HepG2 (cell line): ENCODE measurements around the gene ARHGAP19. TPM values are rescaled to one million over a fixed set of nuclear protein-coding genes. Genes with fewer than 3 reads are reported as not detected.

Experiments used
- ATAC-seq: fragments of 200-7000 bp; cut with Tn5 transposase; 3 replicates; pipeline ENCODE4 v1.9.1; 2020; ENCODE audit warnings: mild to moderate bottlenecking, moderate library complexity
- BruUV-seq: library from RNA; stranded (reverse); fragments of 400-500 nt; replicated peaks from 2 replicates; lab custom pipeline; 2021; lab: Mats Ljungman, UMichigan
- CTCF ChIA-PET: fragments of 300-600 bp; formaldehyde crosslinking; extraction: SDS; loops from one replicate; lab custom pipeline; 2021; ENCODE audit warnings: low total read pairs, inconsistent platforms, low intra/inter-chr PET ratio; lab: Yijun Ruan, JAX
- POLR2A ChIA-PET: fragments of 350-600 bp; sonication (Branson Sonifier 250); formaldehyde crosslinking; loops from one replicate; lab custom pipeline; 2020; ENCODE audit warnings: antibody characterized with exemption, inconsistent platforms; lab: Yijun Ruan, JAX
- DNase-seq: peaks from one replicate; pipeline ENCODE4 v3.0.0-alpha.2; 2015; ENCODE audit warnings: low spot score
- FAIRE-seq: peaks from 3 replicates; lab custom pipeline; 2011; peaks lifted over from hg19 to GRCh38; lab: Jason Lieb, UNC
- H2AFZ ChIP-seq: one replicate; pipeline ENCODE4 v1.6.1; 2011; ENCODE audit warnings: low read length, inconsistent platforms
- H3K27ac ChIP-seq: fragments of 300-600 bp; 3 replicates; pipeline ENCODE4 v1.8.0; 2011; ENCODE audit warnings: mixed run types, mild to moderate bottlenecking, mixed read lengths, low read length, inconsistent platforms; ENCODE audit not compliant: insufficient read depth; ENCODE audit errors: extremely low read length
- H3K27me3 ChIP-seq, 2 experiments: fragments of 200-600 bp in 1 of 2; 2 replicates in 1 of 2; 3 replicates in 1 of 2; pipeline versions ENCODE4 v1.6.0 to v1.8.0; 2011; ENCODE audit warnings: low read length in 2 of 2, mild to moderate bottlenecking in 2 of 2, moderate library complexity in 2 of 2, inconsistent platforms in 1 of 2; ENCODE audit not compliant: insufficient read depth in 2 of 2, control insufficient read depth in 1 of 2
- H3K36me3 ChIP-seq, 2 experiments: fragments of 200-600 bp in 1 of 2; replicated peaks in 1 of 2; 2 replicates in 1 of 2; 3 replicates in 1 of 2; pipeline versions ENCODE4 v1.5.1 to v1.8.0; 2011; ENCODE audit warnings: low read length in 2 of 2, inconsistent platforms in 1 of 2; ENCODE audit not compliant: insufficient read depth in 2 of 2, control insufficient read depth in 1 of 2
- H3K4me1 ChIP-seq: 2 replicates; pipeline ENCODE4 v1.5.1; 2012; ENCODE audit warnings: low read length, inconsistent platforms; ENCODE audit not compliant: insufficient read depth
- H3K4me2 ChIP-seq: 2 replicates; pipeline ENCODE4 v1.6.0; 2011; ENCODE audit warnings: low read depth, low read length, inconsistent platforms
- H3K4me3 ChIP-seq, 3 experiments: fragments of 200-600 bp in 1 of 3; sonication (generic), shearing (Covaris generic) in 1 of 3; replicated peaks in 1 of 3; 2 replicates each; pipeline ENCODE4 v1.5.1; 2011 to 2016; ENCODE audit warnings: low read length in 3 of 3, inconsistent platforms in 2 of 3, low read depth in 2 of 3, mild to moderate bottlenecking in 2 of 3, control low read depth in 1 of 3, mixed read lengths in 1 of 3; ENCODE audit not compliant: insufficient read depth in 1 of 3
- H3K79me2 ChIP-seq: one replicate; pipeline ENCODE4 v1.6.1; 2011; ENCODE audit warnings: low read length, inconsistent platforms; ENCODE audit not compliant: insufficient read depth
- H3K9ac ChIP-seq: 2 replicates; pipeline ENCODE4 v1.6.0; 2011; ENCODE audit warnings: mild to moderate bottlenecking, low read depth, low read length, inconsistent platforms; ENCODE audit not compliant: insufficient read depth
- H3K9me3 ChIP-seq: 2 replicates; pipeline ENCODE4 v1.5.1; 2012; ENCODE audit warnings: mild to moderate bottlenecking, low read length
- H4K20me1 ChIP-seq: 2 replicates; pipeline ENCODE4 v1.6.0; 2011; ENCODE audit warnings: inconsistent platforms, mild to moderate bottlenecking, low read length, moderate library complexity; ENCODE audit not compliant: insufficient read depth
- ARID2 ChIP-seq: sonication (generic); formaldehyde crosslinking; IDR thresholded peaks from 2 replicates; pipeline ENCODE4 v1.8.1; 2022; ENCODE audit warnings: mild to moderate bottlenecking, missing genetic modification reagents, borderline replicate concordance
- HMG20B ChIP-seq: conservative IDR thresholded peaks from 2 replicates; pipeline ENCODE4 v1.6.1; 2016; ENCODE audit warnings: missing genetic modification reagents, missing compliant biosample characterization
- HNRNPL ChIP-seq: fragments of 200-400 bp; formaldehyde crosslinking; IDR thresholded peaks from 2 replicates; pipeline ENCODE4 v1.6.1; 2017; ENCODE audit warnings: mild to moderate bottlenecking, low read depth, low read length
- ISX ChIP-seq: sonication (generic); formaldehyde crosslinking; conservative IDR thresholded peaks from 2 replicates; pipeline ENCODE4 v1.5.0; 2020; ENCODE audit warnings: missing genetic modification reagents
- KDM3A ChIP-seq: IDR thresholded peaks from 2 replicates; pipeline ENCODE4 v1.6.1; 2018; ENCODE audit warnings: low read depth, missing compliant biosample characterization
- RARA ChIP-seq: IDR thresholded peaks from 2 replicates; pipeline ENCODE4 v1.6.1; 2016; ENCODE audit warnings: missing genetic modification reagents, missing compliant biosample characterization
- REPIN1 ChIP-seq: sonication (generic); formaldehyde crosslinking; IDR thresholded peaks from 2 replicates; pipeline ENCODE4 v1.8.0; 2022; ENCODE audit warnings: missing genetic modification reagents, low read depth, mild to moderate bottlenecking, borderline replicate concordance
- ZNF33B ChIP-seq: sonication (generic); formaldehyde crosslinking; IDR thresholded peaks from 2 replicates; pipeline ENCODE4 v1.5.1; 2020; ENCODE audit warnings: mild to moderate bottlenecking, missing genetic modification reagents
- ZSCAN25 ChIP-seq: sonication (generic); formaldehyde crosslinking; IDR thresholded peaks from 2 replicates; pipeline ENCODE4 v1.8.0; 2022; ENCODE audit warnings: mild to moderate bottlenecking, missing genetic modification reagents
- WGBS: methylation state at CpG from one replicate; pipeline ENCODE4 v1.1.6; 2017; ENCODE audit warnings: low lambda C conversion rate; 5-methylcytosine and 5-hydroxymethylcytosine counted together
- in situ Hi-C: cut with HindIII; loops from 2 replicates; pipeline ENCODE4 v1.10.0; 2017; ENCODE audit warnings: low pct_unique_long_range_greater_than_20kb; ENCODE audit not compliant: extremely low pct_ligation_motif_present
- intact Hi-C: fragments of 100-400 bp; cut with micrococcal nuclease; formaldehyde crosslinking; loops from one replicate; pipeline ENCODE4 v1.10.0; 2022; ENCODE audit not compliant: unreplicated experiment
- polyA plus RNA-seq, 8 experiments: library from polyadenylated mRNA; depleted of rRNA in 3 of 8; stranded (reverse) in 7 of 8; unstranded in 1 of 8; fragments of >200 nt; fragmentation: Illumina TruSeq in 4 of 8; extraction: Trizol in 4 of 8; gene quantifications; 2 replicates each; pipeline versions ENCODE4 v1.2.1 to v1.2.3, GENCODE V29; 2011 to 2016; ENCODE audit warnings: low read depth in 4 of 8, missing spikeins in 1 of 8, mixed read lengths in 1 of 8; ENCODE audit not compliant: insufficient read depth in 1 of 8
- total RNA-seq, 5 experiments: library from RNA; depleted of rRNA; stranded (reverse); fragments of >200 nt; fragmentation: Illumina TruSeq; extraction: Trizol; gene quantifications; 2 replicates each; pipeline ENCODE4 v1.2.3, GENCODE V29; 2016; ENCODE audit warnings: low read depth in 1 of 5
- TF ChIP-seq, protein P1 (sequence below): sonication (generic); formaldehyde crosslinking; conservative IDR thresholded peaks from 2 replicates; pipeline ENCODE4 v1.8.0; 2022; ENCODE audit warnings: missing genetic modification reagents
- TF ChIP-seq, protein P2 (sequence below): sonication (generic); formaldehyde crosslinking; IDR thresholded peaks from 2 replicates; pipeline ENCODE4 v1.5.1; 2020; ENCODE audit warnings: mild to moderate bottlenecking, moderate library complexity, missing genetic modification reagents

ARHGAP19 gene
- total and polyA plus RNA-seq, 2 of the 13 experiments (the other 11 are each of a cell fraction or from before 2014, with no cell fraction given), result 7.6 to 10.0 TPM

DNA sequence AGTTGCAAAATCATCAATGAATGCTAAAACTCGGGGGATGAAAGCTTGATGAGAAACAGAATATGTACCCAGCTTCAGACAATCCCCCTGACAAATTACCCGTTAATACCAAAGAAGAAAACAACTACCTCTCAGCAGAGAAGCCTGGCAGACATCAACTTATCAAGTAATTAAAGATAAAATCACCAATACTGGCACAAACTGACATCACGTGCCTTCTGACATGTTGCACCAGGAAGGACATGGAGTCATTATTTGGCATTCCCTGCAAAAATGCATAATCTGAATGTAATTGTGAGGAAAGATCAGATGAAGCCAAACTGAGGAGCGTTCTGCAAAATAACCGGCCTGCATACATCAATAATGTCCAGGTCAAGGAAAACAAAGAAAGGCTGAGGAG lies 114.4 kb downstream of the ARHGAP19 start:
- no peak for FAIRE-seq
- Histone ChIP-seq H3K27me3 (peaks cover 11 to 81% of the 10 kb centered on the region in 2 experiments), H2AFZ (no peak overlapping the region), H4K20me1 (no peaks in the 10 kb centered on the region), H3K9ac (no peak overlapping the region), H3K9me3 (no peaks in the 10 kb centered on the region), H3K27ac (no peak overlapping the region), H3K4me1 (no peaks in the 10 kb centered on the region), H3K36me3 (no peaks in the 10 kb centered on the region), H3K4me3 (no peak overlapping the region), H3K79me2 (no peaks in the 10 kb centered on the region), H3K4me2 (no peak overlapping the region)
- CTCF ChIA-PET, result no interaction called here
- no peak for DNase-seq
- BruUV-seq, result no TSS peak
- WGBS, result 1% methylated on average over 5 of the region's 5 CpGs
- TF ChIP-seq REPIN1 (CRISPR knock-in tag) (no peak), RARA (CRISPR knock-in tag) (no peak), HNRNPL (no peak), ISX (CRISPR knock-in tag) (no peak), HMG20B (CRISPR knock-in tag) (no peak), KDM3A (CRISPR knock-in tag) (no peak), ZNF33B (CRISPR knock-in tag) (no peak), ZSCAN25 (no peak), ARID2 (CRISPR knock-in tag) (no peak)
- TF ChIP-seq, protein P1, sequence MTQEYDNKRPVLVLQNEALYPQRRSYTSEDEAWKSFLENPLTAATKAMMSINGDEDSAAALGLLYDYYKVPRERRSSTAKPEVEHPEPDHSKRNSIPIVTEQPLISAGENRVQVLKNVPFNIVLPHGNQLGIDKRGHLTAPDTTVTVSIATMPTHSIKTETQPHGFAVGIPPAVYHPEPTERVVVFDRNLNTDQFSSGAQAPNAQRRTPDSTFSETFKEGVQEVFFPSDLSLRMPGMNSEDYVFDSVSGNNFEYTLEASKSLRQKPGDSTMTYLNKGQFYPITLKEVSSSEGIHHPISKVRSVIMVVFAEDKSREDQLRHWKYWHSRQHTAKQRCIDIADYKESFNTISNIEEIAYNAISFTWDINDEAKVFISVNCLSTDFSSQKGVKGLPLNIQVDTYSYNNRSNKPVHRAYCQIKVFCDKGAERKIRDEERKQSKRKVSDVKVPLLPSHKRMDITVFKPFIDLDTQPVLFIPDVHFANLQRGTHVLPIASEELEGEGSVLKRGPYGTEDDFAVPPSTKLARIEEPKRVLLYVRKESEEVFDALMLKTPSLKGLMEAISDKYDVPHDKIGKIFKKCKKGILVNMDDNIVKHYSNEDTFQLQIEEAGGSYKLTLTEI (CRISPR knock-in tag), result no peak
- TF ChIP-seq, protein P2, sequence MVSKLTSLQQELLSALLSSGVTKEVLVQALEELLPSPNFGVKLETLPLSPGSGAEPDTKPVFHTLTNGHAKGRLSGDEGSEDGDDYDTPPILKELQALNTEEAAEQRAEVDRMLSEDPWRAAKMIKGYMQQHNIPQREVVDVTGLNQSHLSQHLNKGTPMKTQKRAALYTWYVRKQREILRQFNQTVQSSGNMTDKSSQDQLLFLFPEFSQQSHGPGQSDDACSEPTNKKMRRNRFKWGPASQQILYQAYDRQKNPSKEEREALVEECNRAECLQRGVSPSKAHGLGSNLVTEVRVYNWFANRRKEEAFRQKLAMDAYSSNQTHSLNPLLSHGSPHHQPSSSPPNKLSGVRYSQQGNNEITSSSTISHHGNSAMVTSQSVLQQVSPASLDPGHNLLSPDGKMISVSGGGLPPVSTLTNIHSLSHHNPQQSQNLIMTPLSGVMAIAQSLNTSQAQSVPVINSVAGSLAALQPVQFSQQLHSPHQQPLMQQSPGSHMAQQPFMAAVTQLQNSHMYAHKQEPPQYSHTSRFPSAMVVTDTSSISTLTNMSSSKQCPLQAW (CRISPR knock-in tag), result no peak
- in situ Hi-C loops, result no loop called here
- ATAC-seq, result no peak
- intact Hi-C loops, result no loop called here
- POLR2A ChIA-PET, result no interaction called here
